HCT116 (cell line): ENCODE data around the gene CACNA1C. TPM values are rescaled to one million over a fixed set of nuclear protein-coding genes. Genes with fewer than 3 reads are reported as not detected.

Source experiments
- ATAC-seq: fragments of 200-7000 bp; cut with Tn5 transposase; 2 replicates; pipeline ENCODE4 v1.9.1; 2020; ENCODE audit warnings: mild to moderate bottlenecking, moderate library complexity
- BruUV-seq: library from RNA; stranded (reverse); fragments of 400-500 nt; replicated peaks from 2 replicates; lab custom pipeline; 2021; lab: Mats Ljungman, UMichigan
- CTCF ChIA-PET: fragments of 300-600 bp; sonication (Branson Sonifier 250); formaldehyde crosslinking; loops from one replicate; lab custom pipeline; 2021; ENCODE audit warnings: antibody characterized with exemption; lab: Charles Lee
- POLR2A ChIA-PET: fragments of 300-600, 350-600 bp; sonication (Branson Sonifier 250); formaldehyde crosslinking; loops from one replicate; lab custom pipeline; 2021; ENCODE audit warnings: antibody characterized with exemption; lab: Charles Lee
- RAD21 ChIA-PET, 2 experiments: fragments of 300-600 bp; sonication (Branson Sonifier 250); formaldehyde crosslinking; loops; one replicate each; lab custom pipeline; 2023; ENCODE audit warnings: low total read pairs in 2 of 2; ENCODE audit not compliant: uncharacterized antibody in 2 of 2, unreplicated experiment in 2 of 2, low non-redundant PET in 1 of 2; lab: Charles Lee
- DNase-seq: peaks from one replicate; pipeline ENCODE4 v3.0.0-alpha.2; 2010; ENCODE audit warnings: low read depth, low spot score
- H2AFZ ChIP-seq: fragments of 200-600 bp; shearing (Covaris generic), sonication (generic); 2 replicates; pipeline ENCODE4 v1.6.1; 2017; ENCODE audit warnings: low read depth, mixed run types, mixed read lengths, antibody characterized with exemption, low read length; ENCODE audit not compliant: poor library complexity, severe bottlenecking
- H3K27ac ChIP-seq: 2 replicates; pipeline ENCODE4 v1.5.1; 2012; ENCODE audit warnings: low read depth, low read length
- H3K27me3 ChIP-seq: fragments of 200-600 bp; sonication (generic); 2 replicates; pipeline ENCODE4 v1.6.1; 2016; ENCODE audit warnings: mixed run types, low read length, mixed read lengths; ENCODE audit not compliant: insufficient read depth
- H3K36me3 ChIP-seq, 2 experiments: fragments of 200-500 bp in 1 of 2; fragments of 200-600 bp in 1 of 2; sonication (Bioruptor generic) in 1 of 2; sonication (generic) in 1 of 2; 2 replicates each; pipeline versions ENCODE4 v1.5.1 to v1.6.1; 2014 to 2016; ENCODE audit warnings: low read length in 2 of 2, inconsistent platforms in 1 of 2, mixed read lengths in 1 of 2, mixed run types in 1 of 2; ENCODE audit not compliant: insufficient read depth in 2 of 2, control insufficient read depth in 1 of 2
- H3K4me1 ChIP-seq, 2 experiments: fragments of 200-600 bp in 1 of 2; sonication (generic) in 1 of 2; 2 replicates each; pipeline versions ENCODE4 v1.5.1 to v1.6.1; 2012 to 2017; ENCODE audit warnings: low read length in 2 of 2, inconsistent platforms in 1 of 2, mild to moderate bottlenecking in 1 of 2, mixed read lengths in 1 of 2, mixed run types in 1 of 2, moderate library complexity in 1 of 2; ENCODE audit not compliant: insufficient read depth in 2 of 2, control insufficient read depth in 1 of 2
- H3K4me2 ChIP-seq: fragments of 200-600 bp; sonication (generic); 2 replicates; pipeline ENCODE4 v1.6.1; 2017; ENCODE audit warnings: mixed run types, low read length, mixed read lengths
- H3K4me3 ChIP-seq, 2 experiments: fragments of 200-600 bp in 1 of 2; sonication (generic) in 1 of 2; replicated peaks in 1 of 2; 2 replicates each; pipeline ENCODE4 v1.5.1; 2011 to 2016; ENCODE audit warnings: low read length in 2 of 2, control low read depth in 1 of 2, low read depth in 1 of 2, mild to moderate bottlenecking in 1 of 2, mixed read lengths in 1 of 2, mixed run types in 1 of 2
- H3K79me2 ChIP-seq: fragments of 200-600 bp; sonication (generic); 2 replicates; pipeline ENCODE4 v1.6.1; 2017; ENCODE audit warnings: mild to moderate bottlenecking, mixed run types, low read length, moderate library complexity, mixed read lengths; ENCODE audit not compliant: insufficient read depth
- H3K9ac ChIP-seq: fragments of 200-600 bp; sonication (generic); 2 replicates; pipeline ENCODE4 v1.6.1; 2016; ENCODE audit warnings: low read length, mixed read lengths
- H3K9me2 ChIP-seq: fragments of 200-600 bp; sonication (generic), shearing (Covaris generic); 2 replicates; pipeline ENCODE4 v1.6.1; 2017; ENCODE audit warnings: mixed run types, mild to moderate bottlenecking, moderate library complexity; ENCODE audit not compliant: insufficient read depth
- H3K9me3 ChIP-seq, 2 experiments: fragments of 200-500 bp in 1 of 2; fragments of 200-600 bp in 1 of 2; sonication (Bioruptor generic) in 1 of 2; sonication (generic) in 1 of 2; 2 replicates each; pipeline ENCODE4 v1.6.1; 2014 to 2017; ENCODE audit warnings: low read length in 2 of 2, mixed read lengths in 2 of 2, inconsistent platforms in 1 of 2, low read depth in 1 of 2, mild to moderate bottlenecking in 1 of 2, mixed run types in 1 of 2, moderate library complexity in 1 of 2; ENCODE audit not compliant: control insufficient read depth in 1 of 2, insufficient read depth in 1 of 2
- H4K20me1 ChIP-seq: fragments of 200-600 bp; sonication (generic), shearing (Covaris generic); 2 replicates; pipeline ENCODE4 v1.6.1; 2017; ENCODE audit warnings: mixed run types, mild to moderate bottlenecking, moderate library complexity; ENCODE audit not compliant: insufficient read depth
- ELF1 ChIP-seq: IDR thresholded peaks from 2 replicates; pipeline ENCODE4 v1.6.1; 2012; ENCODE audit warnings: low read depth, borderline replicate concordance
- MAX ChIP-seq: IDR thresholded peaks from 2 replicates; pipeline ENCODE4 v1.6.1; 2012
- ZBTB33 ChIP-seq: IDR thresholded peaks from 2 replicates; pipeline ENCODE4 v1.6.1; 2011; ENCODE audit warnings: mild to moderate bottlenecking, low read length, moderate library complexity; ENCODE audit not compliant: insufficient replicate concordance; ENCODE audit errors: extremely low read depth
- ZNF274 ChIP-seq: fragments of 200-500 bp; sonication (Bioruptor generic); IDR thresholded peaks from 2 replicates; pipeline ENCODE4 v1.6.1; 2014; ENCODE audit warnings: mild to moderate bottlenecking, low read depth, low read length, inconsistent platforms
- intact Hi-C: fragments of 100-400 bp; cut with micrococcal nuclease; formaldehyde crosslinking; loops from 2 replicates; pipeline ENCODE4 v1.10.0; 2022
- total RNA-seq: library from RNA; stranded (reverse); gene quantifications from one replicate; pipeline ENCODE4 v1.2.1, GENCODE V29; 2021; ENCODE audit not compliant: unreplicated experiment

Gene CACNA1C
- total RNA-seq, 1 experiment from 2014 or later = 0.05 TPM

- Histone ChIP-seq H3K9me3 (no peaks in the 10 kb centered on the region), H2AFZ (no peak overlapping the region), H3K79me2 (no peaks in the 10 kb centered on the region), H3K4me1 (peaks cover 12 to 17% of the 10 kb centered on the region in 2 experiments), H3K27ac (no peak overlapping the region), H4K20me1 (no peaks in the 10 kb centered on the region), H3K9ac (no peak overlapping the region), H3K9me2 (no peaks in the 10 kb centered on the region), H3K4me3 (no peak overlapping the region), H3K27me3 (no peaks in the 10 kb centered on the region), H3K4me2 (no peak overlapping the region), H3K36me3 (no peaks in the 10 kb centered on the region)
- no peak for DNase-seq
- CTCF ChIA-PET = no interaction called here
- POLR2A ChIA-PET = no interaction called here
- no TSS peak for BruUV-seq
- RAD21 ChIA-PET = no interaction called here
- ATAC-seq = no peak
- intact Hi-C loops = no loop called here
- TF ChIP-seq ZBTB33 (no peak), MAX (no peak)
Observed at GRCh38 chr12:2194060-2194459, 141.3 kb downstream of the CACNA1C start.

GRCh38 chr12:2194571-2194970, 141.8 kb downstream of the CACNA1C start:
- POLR2A ChIA-PET = no interaction called here
- no peak for DNase-seq
- Histone ChIP-seq H4K20me1 (no peaks in the 10 kb centered on the region), H3K79me2 (no peaks in the 10 kb centered on the region), H3K27me3 (no peaks in the 10 kb centered on the region), H2AFZ (no peak overlapping the region)
- intact Hi-C loops = no loop called here
- no TSS peak for BruUV-seq
- TF ChIP-seq ELF1 = no peak
- no peak for TF ChIP-seq ZNF274
- TF ChIP-seq, all 23 proteins: peak for 0
- Histone ChIP-seq H3K9me2 (no peaks in the 10 kb centered on the region), H3K4me3 (no peak overlapping the region), H3K9me3 (no peaks in the 10 kb centered on the region), H3K4me2 (no peak overlapping the region), H3K4me1 (peaks cover 12 to 17% of the 10 kb centered on the region in 2 experiments), H3K27ac (no peak overlapping the region), H3K9ac (no peak overlapping the region), H3K36me3 (no peaks in the 10 kb centered on the region)
- ChIA-PET RAD21 (no interaction called here), CTCF (no interaction called here)
- ATAC-seq = no peak
